Measurements from ENCODE around the gene SEC31B. TPM values are rescaled to one million over a fixed set of nuclear protein-coding genes. Genes with fewer than 3 reads are reported as not detected.

The SEC31B gene
- polyA plus RNA-seq, 3 donors = 10.4 to 16.5 (median 12.2) TPM

- no peak for DNase-seq (ENCODE audit: low read depth in 3 of 3, low spot score in 2 of 3)
Observed at GRCh38 chr10:100502926-100503494, 16.7 kb downstream of the SEC31B start.

DNA sequence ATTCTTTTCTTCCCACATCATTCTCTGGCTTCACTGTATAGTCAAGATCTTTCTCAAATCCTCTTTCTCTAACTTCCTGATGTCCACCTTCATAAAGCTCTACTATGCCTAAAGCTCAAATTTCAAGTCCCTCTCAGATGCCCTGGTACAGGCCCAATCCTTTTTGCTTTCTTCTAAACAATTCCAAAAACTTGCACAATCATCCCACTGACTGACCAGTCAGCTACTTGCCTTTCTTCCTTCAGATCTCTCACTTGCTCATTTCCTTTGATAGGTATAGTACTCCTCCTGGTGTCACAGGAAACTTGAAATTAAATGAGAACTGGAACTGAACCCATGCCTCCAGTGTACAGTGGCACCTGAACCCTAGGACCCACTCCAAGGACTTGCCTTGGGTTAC lies 18.2 kb downstream of the SEC31B start:
- DNase-seq (ENCODE audit: low read depth in 3 of 3, low spot score in 2 of 3) = no peak

- DNase-seq (ENCODE audit: low read depth in 3 of 3, low spot score in 2 of 3) = no peak
Observed at GRCh38 chr10:100498059-100498458, 21.6 kb downstream of the SEC31B start.

DNA sequence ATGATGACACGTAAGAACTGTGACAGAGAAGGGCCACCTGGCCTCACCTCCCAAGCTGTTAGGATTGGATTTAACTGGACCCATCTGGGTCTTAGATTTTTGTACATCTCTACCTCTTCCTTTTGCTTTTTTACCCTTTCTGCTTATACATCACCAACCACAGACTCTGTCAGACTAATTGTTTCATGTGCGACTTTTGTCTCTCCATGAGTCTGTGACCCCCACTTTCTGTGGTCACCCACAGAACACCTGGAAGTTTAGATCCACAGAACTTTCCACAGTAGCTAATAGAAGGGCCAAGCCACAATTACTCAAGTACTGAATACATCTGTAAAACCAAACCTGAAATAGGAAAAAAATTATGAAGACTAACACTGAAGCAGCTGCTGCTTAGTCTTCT lies 23.1 kb downstream of the SEC31B start:
- no peak for DNase-seq (ENCODE audit: low read depth in 3 of 3, low spot score in 2 of 3)

GRCh38 chr10:100490531-100490930 lies 29.1 kb downstream of the SEC31B start:
- DNase-seq (ENCODE audit: low read depth in 3 of 3, low spot score in 2 of 3) = no peak

DNA sequence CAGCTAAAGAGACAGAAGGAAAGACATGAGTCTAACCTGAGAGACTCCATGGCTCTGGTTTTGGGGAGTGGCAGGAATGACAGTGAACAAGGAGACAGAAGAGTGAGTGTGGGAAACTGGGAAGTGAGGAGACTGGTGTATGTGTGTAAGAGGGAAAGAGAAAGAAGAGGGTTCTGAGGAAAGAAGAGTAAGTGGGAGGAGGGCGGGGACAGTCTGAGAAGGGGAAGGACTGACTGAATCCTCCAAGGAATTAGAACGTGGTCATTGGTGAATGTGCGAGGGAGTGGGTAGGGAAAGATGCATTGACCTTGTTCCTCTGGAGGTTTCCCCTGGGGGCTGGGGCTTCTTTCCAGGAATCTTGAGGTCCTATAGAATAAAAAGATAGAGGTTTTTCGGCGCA lies 30.3 kb downstream of the SEC31B start:
- no peak for DNase-seq (ENCODE audit: low read depth in 3 of 3, low spot score in 2 of 3)

GRCh38 chr10:100487529-100487928 lies 32.1 kb downstream of the SEC31B start:
- DNase-seq (ENCODE audit: low read depth in 3 of 3, low spot score in 2 of 3) = no peak

DNA sequence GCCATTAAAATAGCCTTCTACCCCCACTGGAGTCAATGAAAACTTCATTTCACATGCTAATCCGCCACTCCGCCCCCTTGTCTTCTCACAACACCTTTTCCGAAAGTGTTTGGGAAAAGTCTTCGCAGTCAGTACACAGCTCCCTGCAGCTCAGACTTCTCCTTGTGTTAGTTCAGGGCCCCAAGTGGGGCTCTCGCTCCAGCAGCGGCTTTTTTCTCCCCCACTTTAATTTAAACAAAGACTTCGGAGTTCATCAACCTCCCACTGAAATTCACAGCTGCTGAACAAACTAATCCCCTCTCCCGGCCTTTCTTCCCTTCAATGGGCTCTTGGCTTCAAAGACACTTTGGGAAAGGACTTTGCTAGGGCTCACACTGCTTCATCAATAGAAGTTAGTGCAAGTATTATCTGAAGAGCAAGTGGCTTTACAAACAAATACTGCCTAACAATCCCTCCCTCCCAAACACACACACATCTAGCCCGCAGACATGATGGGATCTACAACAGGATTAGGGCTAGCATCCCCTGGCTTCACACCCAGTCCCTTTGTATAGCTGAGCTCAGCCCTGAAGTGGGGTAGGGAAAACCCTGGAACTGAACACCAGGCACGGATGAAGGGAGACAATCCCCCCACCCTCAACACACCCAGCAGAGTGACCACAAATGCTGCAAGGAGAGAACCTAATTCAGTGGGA lies 33.7 kb downstream of the SEC31B start:
- no peak for DNase-seq (ENCODE audit: low read depth in 3 of 3, low spot score in 2 of 3)

DNA sequence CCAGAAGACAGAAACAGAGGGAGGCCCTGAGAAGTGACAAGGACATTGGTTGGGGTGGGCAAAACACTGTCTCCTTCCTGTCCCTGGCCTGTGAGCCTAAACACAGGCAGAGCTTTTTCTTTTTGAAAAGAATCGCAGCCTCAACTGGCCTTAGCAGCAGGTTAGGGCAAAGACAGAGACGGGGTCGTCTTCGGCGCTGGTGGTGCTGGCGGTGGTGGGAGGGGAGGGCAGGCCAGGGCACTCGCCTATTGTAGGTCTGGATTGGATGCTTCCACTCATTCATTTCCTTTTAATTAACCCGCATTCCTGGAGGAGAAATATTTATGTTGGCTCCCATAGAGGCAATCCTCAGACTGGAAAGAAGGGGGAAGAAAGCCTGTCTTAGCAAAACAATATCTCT lies 34.3 kb downstream of the SEC31B start:
- DNase-seq (ENCODE audit: low read depth in 3 of 3, low spot score in 2 of 3) = no peak

GRCh38 chr10:100483876-100484666 lies 35.6 kb downstream of the SEC31B start:
- DNase-seq (ENCODE audit: low read depth in 3 of 3, low spot score in 2 of 3) = no peak

- DNase-seq (ENCODE audit: low read depth in 3 of 3, low spot score in 2 of 3) = no peak
Observed at GRCh38 chr10:100482834-100483185, 36.9 kb downstream of the SEC31B start.

DNA sequence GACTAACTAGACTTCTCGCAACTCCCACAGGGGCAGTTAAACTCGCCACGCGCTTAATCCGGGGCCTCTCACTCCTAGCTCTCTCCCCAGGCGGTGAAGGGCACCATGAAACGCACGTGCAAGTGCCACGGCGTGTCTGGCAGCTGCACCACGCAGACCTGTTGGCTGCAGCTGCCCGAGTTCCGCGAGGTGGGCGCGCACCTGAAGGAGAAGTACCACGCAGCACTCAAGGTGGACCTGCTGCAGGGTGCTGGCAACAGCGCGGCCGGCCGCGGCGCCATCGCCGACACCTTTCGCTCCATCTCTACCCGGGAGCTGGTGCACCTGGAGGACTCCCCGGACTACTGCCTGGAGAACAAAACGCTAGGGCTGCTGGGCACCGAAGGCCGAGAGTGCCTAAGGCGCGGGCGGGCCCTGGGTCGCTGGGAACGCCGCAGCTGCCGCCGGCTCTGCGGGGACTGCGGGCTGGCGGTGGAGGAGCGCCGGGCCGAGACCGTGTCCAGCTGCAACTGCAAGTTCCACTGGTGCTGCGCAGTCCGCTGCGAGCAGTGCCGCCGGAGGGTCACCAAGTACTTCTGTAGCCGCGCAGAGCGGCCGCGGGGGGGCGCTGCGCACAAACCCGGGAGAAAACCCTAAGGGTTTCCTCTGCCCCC lies 37.4 kb downstream of the SEC31B start:
- DNase-seq (ENCODE audit: low read depth in 3 of 3, low spot score in 2 of 3) = peak; percentile 33 to 65 (median 65)

DNA sequence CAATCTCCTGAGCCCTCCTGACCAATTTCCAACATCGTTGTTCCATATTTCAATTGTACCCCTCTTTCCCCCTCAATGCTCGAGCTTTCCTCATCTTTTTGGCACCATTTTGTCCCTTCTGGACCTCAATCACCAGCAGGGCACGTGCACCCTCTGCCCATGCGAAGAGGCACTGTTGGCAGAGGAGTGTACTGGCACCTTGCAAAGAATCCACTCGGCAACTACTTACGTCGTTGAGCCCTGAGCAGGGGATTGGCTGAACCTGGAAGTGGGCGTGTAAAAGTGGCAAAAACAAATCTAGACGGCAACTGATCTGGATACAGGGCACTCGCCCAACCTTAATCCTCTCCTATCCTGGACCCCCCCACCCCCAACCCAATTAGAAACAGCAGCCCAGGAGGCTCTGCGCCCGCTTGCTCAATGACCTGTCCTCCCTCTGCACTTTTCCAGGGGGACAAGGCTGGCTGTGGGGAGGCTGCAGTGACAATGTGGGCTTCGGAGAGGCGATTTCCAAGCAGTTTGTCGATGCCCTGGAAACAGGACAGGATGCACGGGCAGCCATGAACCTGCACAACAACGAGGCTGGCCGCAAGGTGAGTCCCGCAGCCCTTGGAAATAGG lies 38.1 kb downstream of the SEC31B start:
- peak; percentile 80 to 88 (median 88) for DNase-seq (ENCODE audit: low read depth in 3 of 3, low spot score in 2 of 3)

DNA sequence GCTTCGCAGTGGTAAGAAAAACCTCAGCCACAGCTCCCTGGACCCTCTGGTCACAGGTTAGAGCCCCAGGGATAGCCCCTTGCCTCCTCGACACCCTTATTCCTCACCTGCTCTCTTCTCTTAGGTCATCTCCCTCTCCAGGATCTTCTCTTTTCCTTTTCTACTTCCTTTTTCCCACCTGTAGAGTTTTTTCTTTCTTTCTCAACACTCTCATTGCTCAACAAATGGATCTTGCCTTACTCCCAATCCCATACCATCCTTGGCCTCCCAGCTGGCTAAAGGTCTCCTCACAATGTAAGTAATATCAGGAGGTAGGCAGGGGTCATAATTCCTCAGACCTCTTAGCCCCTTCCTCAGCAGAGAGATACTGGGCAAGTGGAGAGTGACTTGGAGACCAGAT lies 39.7 kb downstream of the SEC31B start:
- DNase-seq (ENCODE audit: low read depth in 3 of 3, low spot score in 2 of 3) = no peak

DNA sequence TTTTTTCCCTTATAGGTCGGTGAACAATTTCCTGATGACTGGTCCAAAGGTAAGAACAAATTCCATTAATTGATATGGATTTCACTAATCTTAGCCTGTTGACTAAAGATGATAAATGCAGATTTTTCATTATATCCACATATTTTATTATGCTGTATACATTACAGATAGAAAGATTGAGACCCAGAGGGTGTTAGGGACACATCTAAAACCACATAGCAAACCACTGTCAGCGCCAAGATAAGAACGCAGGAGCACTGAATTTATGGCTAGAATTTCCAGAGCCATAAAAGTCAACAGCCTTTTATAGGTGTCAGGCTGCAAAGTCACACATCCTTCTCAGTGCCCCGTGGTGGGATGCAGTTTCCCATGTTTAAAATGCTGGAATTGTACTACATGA lies 40.6 kb downstream of the SEC31B start:
- DNase-seq (ENCODE audit: low read depth in 3 of 3, low spot score in 2 of 3) = no peak

DNA sequence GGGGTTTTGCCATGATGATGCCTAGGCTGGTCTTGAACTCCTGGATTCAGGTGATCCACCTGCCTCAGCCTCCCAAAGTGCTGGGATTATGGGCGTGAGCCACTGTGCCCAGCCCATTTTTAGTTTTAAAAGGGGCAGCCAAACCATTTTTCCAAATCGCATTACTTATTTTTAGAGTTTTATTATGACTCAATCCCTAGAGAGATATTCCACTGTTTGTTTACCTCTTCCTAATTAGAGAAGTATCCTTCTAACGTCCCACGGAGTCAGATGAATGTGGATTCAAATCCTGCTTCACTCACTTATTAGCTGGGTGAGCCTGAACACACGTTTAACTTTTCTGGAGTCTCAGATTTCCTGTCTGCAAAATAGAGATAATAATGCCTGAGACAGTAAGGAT lies 41.7 kb downstream of the SEC31B start:
- DNase-seq (ENCODE audit: low read depth in 3 of 3, low spot score in 2 of 3) = no peak

- DNase-seq (ENCODE audit: low read depth in 3 of 3, low spot score in 2 of 3) = no peak
Observed at GRCh38 chr10:100470367-100470766, 49.3 kb downstream of the SEC31B start.

DNA sequence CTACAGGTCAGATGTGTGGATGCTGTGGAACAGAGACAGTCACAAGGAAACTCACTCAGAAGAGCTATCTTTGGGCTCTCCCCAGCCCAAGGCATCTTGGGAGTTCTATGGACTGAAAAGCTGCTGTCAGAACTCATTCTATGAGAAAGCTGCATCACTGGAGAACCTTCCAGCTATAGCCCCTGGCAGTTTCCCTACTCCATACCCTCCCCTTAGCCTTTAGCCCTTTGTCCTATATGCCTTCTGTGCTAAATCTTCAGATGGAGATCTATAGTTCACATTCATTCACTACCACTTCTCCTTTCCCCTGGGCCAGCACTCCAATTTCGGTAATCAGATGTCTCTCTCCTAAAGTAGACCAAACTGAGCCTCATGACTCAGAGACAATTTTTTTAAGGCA lies 49.9 kb downstream of the SEC31B start:
- DNase-seq (ENCODE audit: low read depth in 3 of 3, low spot score in 2 of 3) = no peak

- no peak for DNase-seq (ENCODE audit: low read depth in 3 of 3, low spot score in 2 of 3)
Observed at GRCh38 chr10:100468978-100469377, 50.7 kb downstream of the SEC31B start.

DNA sequence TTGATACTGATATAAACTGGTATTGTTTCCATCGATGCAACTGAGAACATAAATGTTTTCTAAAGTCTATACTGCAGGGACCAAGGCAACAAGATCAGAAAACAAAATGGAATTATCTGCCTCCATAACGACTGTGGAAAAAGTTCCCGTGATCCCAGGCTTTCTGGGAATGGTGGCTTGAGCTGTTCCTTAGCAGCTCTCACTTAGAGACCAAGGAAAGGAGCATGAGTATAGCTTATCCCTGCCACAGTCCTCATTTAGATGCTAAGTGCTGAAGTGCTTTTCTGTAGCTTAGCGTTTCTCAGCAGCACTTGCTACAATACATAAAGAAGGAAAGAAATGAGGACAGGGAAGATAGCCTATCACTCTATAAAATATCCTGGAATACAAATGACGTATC lies 51.3 kb downstream of the SEC31B start:
- DNase-seq (ENCODE audit: low read depth in 3 of 3, low spot score in 2 of 3) = no peak

DNA sequence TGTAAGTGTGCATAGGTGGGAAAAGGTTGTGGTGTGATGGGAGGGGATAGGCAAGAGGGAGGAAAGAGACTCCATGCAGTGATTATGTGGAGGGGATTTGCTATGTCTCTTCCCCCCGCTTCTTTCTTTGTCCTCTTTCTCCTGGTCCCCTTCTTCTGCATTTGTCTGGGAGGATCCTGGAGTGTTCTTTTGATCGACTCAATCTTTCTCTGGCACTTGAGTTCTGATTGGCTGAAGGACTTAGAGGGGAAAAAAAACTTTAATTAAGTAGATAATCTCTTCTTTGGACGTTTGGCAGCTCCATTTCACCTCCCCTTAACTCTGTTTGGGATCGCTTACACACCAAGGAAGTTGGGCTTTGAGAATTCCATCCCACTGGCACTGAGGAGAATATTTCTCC lies 57.0 kb downstream of the SEC31B start, which contains the start of gene WNT8B:
TSS of gene WNT8B (plus strand) at position 301 of the 400 bp plus-strand sequence. CDS start 160 bp downstream, outside the sequence.
- DNase-seq (ENCODE audit: low read depth in 3 of 3, low spot score in 2 of 3) = no peak
